Measurements from ENCODE around the gene C22orf31. TPM values are rescaled to one million over a fixed set of nuclear protein-coding genes. Genes with fewer than 3 reads are reported as not detected.

The C22orf31 gene
- total RNA-seq, 1 experiment from 2014 or later = not detected

DNA sequence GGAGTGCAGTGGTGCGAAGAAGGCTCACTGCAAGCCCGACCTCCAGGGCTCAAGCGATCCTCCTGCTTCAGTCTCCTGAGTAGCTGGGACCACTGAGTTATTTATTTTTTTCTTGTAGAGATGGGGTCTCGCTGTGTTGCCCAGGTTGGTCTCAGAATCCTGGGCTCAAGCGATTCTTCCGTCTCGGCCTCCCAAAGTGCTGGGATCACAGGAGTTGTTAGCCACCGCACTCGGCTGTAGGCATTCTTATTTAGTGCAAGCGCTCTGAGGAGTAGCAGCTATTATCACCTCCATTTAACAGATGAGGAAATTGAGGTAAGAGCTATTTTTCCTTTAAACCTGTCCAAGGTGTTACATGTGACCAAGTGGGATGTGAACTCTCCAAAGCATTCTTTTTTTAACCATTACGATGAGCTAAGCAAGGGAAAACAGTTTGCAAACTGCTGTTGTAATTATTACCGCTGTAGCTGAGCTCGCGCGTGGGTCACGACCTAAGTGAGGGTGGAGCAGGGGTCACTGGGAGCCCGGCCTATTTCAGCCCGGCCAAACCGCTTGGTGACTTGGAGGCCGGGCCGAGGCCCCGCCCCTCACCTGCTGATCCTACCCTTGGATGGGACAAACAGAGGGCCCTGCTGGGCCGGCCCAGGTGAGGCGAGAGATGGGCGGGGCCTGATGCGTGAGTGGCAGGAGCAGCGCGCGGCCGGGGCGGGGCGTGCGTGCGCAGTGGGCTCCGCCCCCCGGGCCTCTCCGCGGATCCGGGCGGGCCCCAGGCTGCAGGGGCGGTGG lies 10.8 kb upstream of the C22orf31 start:
- CTCF ChIA-PET = no interaction called here
- intact Hi-C loops (cut with micrococcal nuclease; ENCODE audit: unreplicated experiment) = loop anchor here (10.0 kb wide), 1 partner anchor 82 kb away; no protein-coding TSS in a partner anchor
- peaks cover 58% of the 10 kb centered on the region for H3K27me3 Mint-ChIP-seq (ENCODE audit: unreplicated experiment)
- BruUV-seq (replicated peaks) = no TSS peak
- no peaks in the 10 kb centered on the region for H3K9me3 Mint-ChIP-seq (ENCODE audit: low read depth, unreplicated experiment)
- TF ChIP-seq, protein P1, sequence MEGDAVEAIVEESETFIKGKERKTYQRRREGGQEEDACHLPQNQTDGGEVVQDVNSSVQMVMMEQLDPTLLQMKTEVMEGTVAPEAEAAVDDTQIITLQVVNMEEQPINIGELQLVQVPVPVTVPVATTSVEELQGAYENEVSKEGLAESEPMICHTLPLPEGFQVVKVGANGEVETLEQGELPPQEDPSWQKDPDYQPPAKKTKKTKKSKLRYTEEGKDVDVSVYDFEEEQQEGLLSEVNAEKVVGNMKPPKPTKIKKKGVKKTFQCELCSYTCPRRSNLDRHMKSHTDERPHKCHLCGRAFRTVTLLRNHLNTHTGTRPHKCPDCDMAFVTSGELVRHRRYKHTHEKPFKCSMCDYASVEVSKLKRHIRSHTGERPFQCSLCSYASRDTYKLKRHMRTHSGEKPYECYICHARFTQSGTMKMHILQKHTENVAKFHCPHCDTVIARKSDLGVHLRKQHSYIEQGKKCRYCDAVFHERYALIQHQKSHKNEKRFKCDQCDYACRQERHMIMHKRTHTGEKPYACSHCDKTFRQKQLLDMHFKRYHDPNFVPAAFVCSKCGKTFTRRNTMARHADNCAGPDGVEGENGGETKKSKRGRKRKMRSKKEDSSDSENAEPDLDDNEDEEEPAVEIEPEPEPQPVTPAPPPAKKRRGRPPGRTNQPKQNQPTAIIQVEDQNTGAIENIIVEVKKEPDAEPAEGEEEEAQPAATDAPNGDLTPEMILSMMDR (IDR thresholded peaks at IDR 0.05; ENCODE audit: unreplicated experiment) = no peak
- no peaks in the 10 kb centered on the region for H3K4me1 Mint-ChIP-seq (ENCODE audit: low read depth, unreplicated experiment)
- peak; percentile 98 for DNase-seq
- H3K36me3 Mint-ChIP-seq (ENCODE audit: insufficient read depth, unreplicated experiment) = peaks cover 20% of the 10 kb centered on the region
- H3K27ac Mint-ChIP-seq (ENCODE audit: unreplicated experiment) = no peak overlapping the region
- peak overlapping the region; percentile 76 for H3K4me3 Mint-ChIP-seq (ENCODE audit: low read depth, unreplicated experiment)

DNA sequence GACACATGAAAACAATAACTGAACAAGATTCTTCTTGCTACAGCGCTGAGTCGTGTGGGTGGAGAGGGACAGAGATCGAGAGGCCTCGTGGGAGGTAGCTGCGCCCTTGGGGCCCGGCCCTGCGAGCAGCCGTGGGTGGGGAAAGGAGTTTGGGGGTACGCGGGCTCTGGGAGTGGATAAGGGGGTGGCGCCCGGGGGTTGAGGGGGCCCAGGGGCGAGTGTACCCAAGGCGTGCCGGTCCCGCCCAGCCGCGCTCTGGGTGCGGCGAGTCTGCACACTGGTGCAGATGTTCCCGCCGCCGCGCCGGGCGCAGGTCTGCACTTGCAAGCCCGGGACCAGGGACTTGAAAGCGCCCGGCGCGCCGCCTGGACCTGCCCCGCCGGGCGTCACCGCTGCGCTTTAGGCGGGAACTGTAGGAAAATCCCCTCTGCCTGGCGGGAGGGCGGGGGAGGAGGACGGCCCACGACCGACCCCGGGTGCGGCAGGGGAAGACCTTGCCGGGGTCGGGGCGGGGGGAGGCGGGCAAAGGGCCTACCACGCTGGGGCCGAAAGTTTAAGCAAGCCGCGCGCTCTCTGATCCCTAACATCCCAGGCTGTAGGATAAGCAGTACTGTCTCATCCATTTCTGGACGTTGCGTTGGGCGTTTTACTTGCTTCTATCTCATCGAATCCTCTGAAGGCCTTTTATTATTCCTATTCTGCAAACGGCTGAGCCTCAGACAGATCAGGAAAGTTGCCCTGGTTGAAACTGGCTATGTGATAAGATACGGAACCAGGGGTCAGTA lies 9.8 kb upstream of the C22orf31 start:
- no peaks in the 10 kb centered on the region for H3K4me1 Mint-ChIP-seq (ENCODE audit: low read depth, unreplicated experiment)
- CTCF ChIA-PET = no interaction called here
- H3K4me3 Mint-ChIP-seq (ENCODE audit: low read depth, unreplicated experiment) = peak overlapping the region; percentile 76
- peaks cover 63% of the 10 kb centered on the region for H3K27me3 Mint-ChIP-seq (ENCODE audit: unreplicated experiment)
- H3K27ac Mint-ChIP-seq (ENCODE audit: unreplicated experiment) = no peak overlapping the region
- peak; percentile 34 for DNase-seq
- TF ChIP-seq, protein P1 (IDR thresholded peaks at IDR 0.05; ENCODE audit: unreplicated experiment) = no peak
- H3K9me3 Mint-ChIP-seq (ENCODE audit: low read depth, unreplicated experiment) = no peaks in the 10 kb centered on the region
- intact Hi-C loops (cut with micrococcal nuclease; ENCODE audit: unreplicated experiment) = loop anchor here (10.0 kb wide), 1 partner anchor 83 kb away; no protein-coding TSS in a partner anchor
- H3K36me3 Mint-ChIP-seq (ENCODE audit: insufficient read depth, unreplicated experiment) = peaks cover 20% of the 10 kb centered on the region
- BruUV-seq (replicated peaks) = no TSS peak

DNA sequence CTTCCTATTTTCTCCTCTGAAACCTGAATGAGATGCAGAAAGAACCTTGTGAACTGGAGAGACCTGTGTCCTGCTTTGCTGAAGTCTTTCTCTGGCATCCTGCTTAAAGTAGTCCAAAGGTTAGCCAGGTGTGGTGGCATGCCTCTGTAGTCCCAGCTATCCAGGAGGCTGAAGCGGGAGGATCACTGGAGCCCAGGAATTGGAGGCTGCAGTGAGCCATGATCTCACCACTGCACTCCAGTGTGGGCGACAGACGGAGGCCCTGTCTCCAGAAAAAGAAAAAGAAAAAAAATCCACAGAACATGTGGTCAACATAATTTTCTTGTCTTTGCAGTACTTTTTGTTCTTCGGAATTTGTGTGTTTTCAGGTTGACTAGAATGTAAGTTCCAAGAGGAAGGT lies 8.9 kb upstream of the C22orf31 start:
- DNase-seq = no peak
- peaks cover 20% of the 10 kb centered on the region for H3K36me3 Mint-ChIP-seq (ENCODE audit: insufficient read depth, unreplicated experiment)
- CTCF ChIA-PET = no interaction called here
- H3K4me1 Mint-ChIP-seq (ENCODE audit: low read depth, unreplicated experiment) = no peaks in the 10 kb centered on the region
- no peaks in the 10 kb centered on the region for H3K9me3 Mint-ChIP-seq (ENCODE audit: low read depth, unreplicated experiment)
- peak overlapping the region; percentile 76 for H3K4me3 Mint-ChIP-seq (ENCODE audit: low read depth, unreplicated experiment)
- H3K27me3 Mint-ChIP-seq (ENCODE audit: unreplicated experiment) = peaks cover 63% of the 10 kb centered on the region
- intact Hi-C loops (cut with micrococcal nuclease; ENCODE audit: unreplicated experiment) = loop anchor here (10.0 kb wide), 1 partner anchor 84 kb away; no protein-coding TSS in a partner anchor
- TF ChIP-seq, protein P1 (IDR thresholded peaks at IDR 0.05; ENCODE audit: unreplicated experiment) = no peak
- no peak overlapping the region for H3K27ac Mint-ChIP-seq (ENCODE audit: unreplicated experiment)
- no TSS peak for BruUV-seq (replicated peaks)

DNA sequence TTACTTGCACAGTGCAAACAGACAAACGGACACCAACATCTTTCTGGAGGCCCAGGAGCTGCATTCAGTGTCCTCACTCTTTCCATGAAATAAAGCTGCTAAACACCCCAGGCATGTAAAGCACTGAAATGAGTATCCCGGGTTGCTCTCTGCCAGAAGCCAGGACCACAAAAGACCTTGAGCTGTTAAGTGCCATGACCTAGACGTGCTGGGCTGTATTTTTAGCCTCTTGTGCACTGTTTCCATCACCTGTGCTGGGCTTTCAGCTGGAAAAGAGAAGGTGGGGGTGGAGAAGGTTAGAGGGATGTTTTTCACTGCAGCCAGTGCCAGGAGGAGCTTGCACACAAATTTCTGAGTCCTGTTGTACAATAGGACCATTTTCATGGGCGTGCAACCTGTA lies 7.8 kb upstream of the C22orf31 start:
- no peaks in the 10 kb centered on the region for H3K9me3 Mint-ChIP-seq (ENCODE audit: low read depth, unreplicated experiment)
- TF ChIP-seq, protein P1 (IDR thresholded peaks at IDR 0.05; ENCODE audit: unreplicated experiment) = no peak
- CTCF ChIA-PET = no interaction called here
- intact Hi-C loops (cut with micrococcal nuclease; ENCODE audit: unreplicated experiment) = no loop called here
- DNase-seq = no peak
- H3K36me3 Mint-ChIP-seq (ENCODE audit: insufficient read depth, unreplicated experiment) = peaks cover 20% of the 10 kb centered on the region
- no peak overlapping the region for H3K27ac Mint-ChIP-seq (ENCODE audit: unreplicated experiment)
- no peak overlapping the region for H3K4me3 Mint-ChIP-seq (ENCODE audit: low read depth, unreplicated experiment)
- peaks cover 55% of the 10 kb centered on the region for H3K27me3 Mint-ChIP-seq (ENCODE audit: unreplicated experiment)
- H3K4me1 Mint-ChIP-seq (ENCODE audit: low read depth, unreplicated experiment) = no peaks in the 10 kb centered on the region
- BruUV-seq (replicated peaks) = no TSS peak

Data from Calu3 (cell line).